Right ventricle myocardium inferior (tissue), 1 donor: Measurements from ENCODE around the gene ZBED1. TPM values are rescaled to one million over a fixed set of nuclear protein-coding genes. Genes with fewer than 3 reads are reported as not detected.
"Not testable (repeated sequence)": the region's sequence is repeated elsewhere in the genome, so short reads cannot be mapped to it uniquely, and the experiment has no call there.

Source experiments
- ATAC-seq: fragments of 200-7000 bp; cut with Tn5 transposase; one replicate; pipeline ENCODE4 v1.9.1; 2020; ENCODE audit warnings: mild to moderate bottlenecking, moderate library complexity
- DNase-seq: peaks from one replicate; pipeline ENCODE4 v3.0.0; 2021; ENCODE audit errors: missing footprints
- intact Hi-C: fragments of 100-400 bp; cut with DNase I; formaldehyde crosslinking; loops from one replicate; pipeline ENCODE4 v1.11.0; 2022
- total RNA-seq: library from RNA; stranded (reverse); fragmentation: NEBNext Ultra II Directional; extraction: Animal tissue kit (Norgen Biotek cat#: 25700); gene quantifications from one replicate; pipeline ENCODE4 v1.2.1, GENCODE V29; 2021
- donor health status: DM: no; HTN: yes; CAD: no; lungs with severe emphysema.

The ZBED1 gene
- total RNA-seq, 1 donor from 2014 or later = 64.8 TPM

DNA sequence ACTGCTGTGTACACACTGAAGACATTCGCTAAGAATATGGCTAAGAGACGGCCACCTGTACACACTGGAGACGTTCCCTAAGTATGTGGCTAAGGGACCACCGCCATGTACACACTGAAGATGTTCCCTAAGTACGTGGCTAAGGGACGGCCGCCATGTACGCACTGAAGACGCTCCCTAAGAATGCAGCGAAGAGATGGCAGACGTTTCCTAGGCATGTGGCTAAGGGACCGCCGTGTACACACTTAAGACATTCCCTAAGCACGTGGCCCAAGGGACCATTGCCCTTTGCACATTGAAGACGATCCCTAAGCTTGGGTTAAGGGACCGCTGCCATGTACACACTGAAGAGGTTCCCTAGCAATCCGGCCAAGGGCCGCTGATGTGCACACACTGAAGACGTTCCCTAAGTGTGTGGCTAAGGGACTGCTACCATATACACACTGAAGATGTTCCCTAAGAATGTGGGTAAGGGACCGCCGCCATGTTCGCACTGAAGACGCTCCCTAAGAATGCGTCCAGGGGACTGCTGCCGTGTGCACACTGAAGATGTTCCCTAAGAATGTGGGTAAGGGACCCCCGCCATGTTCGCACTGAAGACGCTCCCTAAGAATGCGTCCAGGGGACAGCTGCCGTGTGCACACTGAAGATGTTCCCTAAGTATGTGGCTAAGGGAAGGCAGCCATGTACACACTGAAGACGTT is 36.7 kb downstream of the ZBED1 start:
- ATAC-seq (no peak), DNase-seq (no peak)
- intact Hi-C loops = no loop called here

DNA sequence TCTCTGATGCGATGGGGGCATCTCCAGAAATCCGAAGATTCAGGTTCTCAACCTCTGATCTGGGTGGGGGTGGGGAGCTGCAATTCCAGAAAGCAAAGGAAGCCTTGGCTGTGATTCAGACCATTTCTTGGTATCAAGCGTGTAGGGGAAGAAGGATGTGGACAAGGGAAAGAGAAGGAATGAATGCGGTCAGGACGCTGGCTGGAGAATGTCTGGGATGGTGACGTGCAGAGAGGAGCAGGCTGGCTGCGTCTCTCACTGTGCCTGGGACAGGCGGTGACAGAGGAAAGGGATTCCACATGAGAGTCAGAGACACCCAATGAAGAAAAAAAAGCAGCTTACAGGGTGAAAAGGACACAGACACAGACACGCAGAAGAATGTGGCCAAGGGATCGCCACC is 37.3 kb downstream of the ZBED1 start:
- intact Hi-C loops, DNase-seq, ATAC-seq: not testable (repeated sequence)

DNA sequence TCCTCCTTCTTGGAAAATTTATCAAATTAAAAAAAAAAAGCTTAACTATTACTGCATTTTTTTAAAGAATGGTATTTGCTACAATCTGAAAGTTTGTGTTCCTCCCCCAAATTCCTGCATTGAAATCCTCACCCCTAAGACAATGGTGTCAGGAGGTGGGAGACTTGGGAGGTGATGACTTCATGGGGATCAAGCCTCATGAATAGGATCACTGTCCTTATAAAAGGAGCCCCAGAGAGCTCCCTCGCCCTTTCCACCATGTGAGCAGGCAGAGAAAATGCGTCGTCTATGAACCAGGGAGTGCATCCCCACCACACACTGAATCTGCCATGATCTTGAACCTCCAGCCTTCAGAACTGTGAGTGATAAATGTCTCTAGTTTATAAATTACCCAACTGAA is 38.0 kb downstream of the ZBED1 start:
- ATAC-seq (no peak), DNase-seq (no peak)
- intact Hi-C loops = no loop called here

DNA sequence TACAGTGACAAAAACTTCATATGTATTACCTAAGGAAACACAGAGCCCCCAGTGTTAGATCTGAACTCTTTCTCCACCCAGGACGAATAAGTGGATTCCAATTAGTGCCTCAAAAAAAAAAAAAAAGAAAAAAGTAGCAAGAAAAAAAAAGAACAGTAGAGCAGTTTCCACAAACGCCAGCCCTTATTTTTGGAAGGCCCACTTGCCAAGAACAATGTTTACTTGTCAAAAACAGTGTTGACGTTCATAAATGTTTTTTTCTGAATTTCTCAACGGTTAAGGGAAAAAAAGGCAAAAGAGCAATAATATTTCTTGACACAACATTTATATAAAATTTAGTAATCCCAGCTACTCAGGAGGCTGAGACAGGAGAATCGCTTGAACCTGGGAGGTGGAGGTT is 38.7 kb downstream of the ZBED1 start:
- ATAC-seq (no peak), DNase-seq (no peak)
- intact Hi-C loops = no loop called here

DNA sequence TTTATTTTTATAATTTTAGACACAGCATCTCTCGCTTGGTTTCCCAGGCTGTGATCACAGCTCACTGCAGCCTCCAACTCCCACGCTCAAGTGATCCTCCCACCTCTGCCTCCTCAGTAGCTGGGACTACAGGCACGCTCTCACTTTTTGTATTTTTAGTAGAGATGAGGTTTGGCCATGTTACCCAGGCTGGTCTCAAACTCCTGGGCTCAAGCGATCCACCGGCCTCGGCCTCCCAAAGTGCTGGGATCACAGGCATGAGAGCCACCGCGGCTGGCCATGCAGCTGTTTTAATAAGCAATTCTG is 39.1 kb downstream of the ZBED1 start:
- no peak for ATAC-seq
- intact Hi-C loops = no loop called here
- no peak for DNase-seq

DNA sequence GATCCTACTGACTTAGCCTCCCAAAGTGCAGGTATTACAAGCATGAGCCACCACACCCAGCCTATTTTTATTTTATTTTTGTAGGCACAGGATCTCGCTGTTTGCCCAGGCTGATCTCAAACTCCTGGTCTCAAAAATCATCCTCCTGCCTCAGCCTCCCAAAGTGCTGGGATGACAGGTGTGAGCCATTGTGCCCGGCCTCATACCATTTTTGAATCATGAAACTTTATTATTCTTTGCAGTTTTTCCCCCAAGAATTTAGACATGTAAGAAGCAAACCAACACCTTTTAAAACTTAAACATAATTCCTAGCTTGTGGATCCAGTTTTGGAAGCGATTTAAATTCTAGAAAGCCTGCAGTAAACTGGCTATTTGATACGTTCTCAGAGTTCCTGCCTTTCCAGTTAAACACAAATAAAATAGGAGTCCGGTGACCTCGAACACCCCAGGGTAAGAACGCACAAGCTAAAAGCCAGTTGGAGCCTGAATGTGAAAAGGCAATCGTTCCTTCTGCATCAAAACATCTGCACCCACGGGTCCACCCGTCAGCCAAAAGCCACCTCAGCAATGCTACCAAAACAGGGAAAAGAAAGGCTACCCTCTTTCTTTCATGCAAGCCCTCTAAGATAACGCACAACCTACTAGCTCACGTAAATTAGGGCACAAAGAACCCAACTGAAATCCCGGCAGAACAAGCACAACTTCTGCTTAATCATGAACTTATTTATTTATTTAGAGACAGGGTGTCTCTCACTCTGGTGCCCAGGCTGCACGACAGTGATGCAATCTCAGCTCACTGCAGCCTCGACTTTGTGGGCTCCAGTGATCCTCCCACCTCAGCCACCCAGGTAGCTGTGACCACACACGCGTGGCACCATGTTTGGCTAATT is 39.7 kb downstream of the ZBED1 start:
- ATAC-seq, DNase-seq, intact Hi-C loops: not testable (repeated sequence)

DNA sequence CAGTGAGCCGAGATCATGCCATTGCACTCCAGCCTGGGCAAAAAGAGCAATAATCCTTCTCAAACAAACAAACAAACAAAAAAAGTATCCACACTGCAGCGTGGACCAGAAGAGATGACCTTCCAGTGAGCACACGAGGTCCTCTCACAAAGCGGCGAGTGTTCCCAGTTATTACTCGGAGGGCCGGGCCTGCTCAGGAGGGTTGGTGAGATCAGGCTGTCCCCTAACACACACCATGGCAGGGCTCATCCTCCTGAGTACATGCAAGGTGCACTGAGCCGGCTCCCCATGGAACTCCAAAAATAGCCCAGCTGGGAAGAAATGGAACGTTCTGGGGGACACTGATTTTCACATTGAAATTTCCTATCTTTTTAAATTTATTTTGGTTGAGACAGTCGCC is 40.7 kb downstream of the ZBED1 start:
- DNase-seq, intact Hi-C loops: not testable (repeated sequence)
- peak; percentile 59 for ATAC-seq

DNA sequence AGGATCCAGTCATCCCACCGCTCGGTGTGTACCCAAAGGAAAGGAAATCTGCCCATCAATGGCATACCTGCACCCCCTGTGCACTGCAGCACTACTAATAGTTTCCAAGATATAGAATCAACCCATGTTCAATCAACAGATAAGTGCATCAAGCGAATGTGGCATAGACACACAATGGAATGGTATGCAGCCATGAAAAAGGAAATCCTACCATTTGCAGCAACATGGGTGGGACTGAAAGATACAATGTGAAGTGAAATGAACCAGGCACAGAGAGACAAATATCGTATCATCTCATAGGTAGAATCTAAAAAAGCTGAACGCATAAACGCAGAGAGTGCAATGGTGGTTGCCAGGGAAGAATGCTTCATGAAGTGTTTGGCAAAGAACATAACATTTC is 42.5 kb downstream of the ZBED1 start:
- DNase-seq (no peak), ATAC-seq (no peak)
- intact Hi-C loops = no loop called here

DNA sequence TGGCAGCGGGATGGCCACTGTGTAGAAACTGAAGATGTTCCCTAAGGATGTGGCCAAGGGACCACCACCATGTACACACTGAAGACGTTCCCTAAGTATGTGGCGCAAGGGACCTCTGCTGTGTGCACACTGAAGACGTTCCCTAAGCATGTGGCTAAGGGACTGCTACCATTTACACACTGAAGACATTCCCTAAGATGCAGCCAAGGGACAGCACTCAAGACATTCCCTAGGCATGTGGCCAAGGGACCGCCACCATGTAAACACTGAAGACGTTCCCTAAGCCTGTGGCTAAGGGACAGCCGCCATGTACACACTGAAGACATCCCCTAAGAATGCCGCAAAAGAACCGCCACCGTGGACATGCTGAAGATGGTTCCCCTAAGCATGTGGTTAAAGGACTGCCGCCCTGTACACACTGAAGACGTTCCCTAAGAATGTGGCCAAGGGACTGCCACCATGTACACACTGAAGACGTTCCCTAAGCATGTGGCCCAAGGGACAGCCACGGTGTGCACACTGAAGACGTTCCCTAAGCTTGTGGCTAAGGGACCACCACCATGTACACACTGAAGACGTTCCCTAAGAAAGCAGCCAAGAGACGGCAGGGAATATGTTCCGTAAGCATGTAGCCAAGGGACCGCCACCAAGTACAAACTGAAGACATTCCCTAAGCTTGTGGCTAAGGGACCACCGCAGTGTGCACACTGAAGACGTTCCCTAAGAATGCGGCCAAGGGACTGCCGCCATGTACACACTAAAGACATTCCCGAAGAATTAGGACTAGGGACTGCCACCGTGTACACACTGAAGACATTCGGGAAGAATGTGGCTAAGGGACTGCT is 43.3 kb downstream of the ZBED1 start:
- intact Hi-C loops = no loop called here
- DNase-seq = no peak
- no peak for ATAC-seq

DNA sequence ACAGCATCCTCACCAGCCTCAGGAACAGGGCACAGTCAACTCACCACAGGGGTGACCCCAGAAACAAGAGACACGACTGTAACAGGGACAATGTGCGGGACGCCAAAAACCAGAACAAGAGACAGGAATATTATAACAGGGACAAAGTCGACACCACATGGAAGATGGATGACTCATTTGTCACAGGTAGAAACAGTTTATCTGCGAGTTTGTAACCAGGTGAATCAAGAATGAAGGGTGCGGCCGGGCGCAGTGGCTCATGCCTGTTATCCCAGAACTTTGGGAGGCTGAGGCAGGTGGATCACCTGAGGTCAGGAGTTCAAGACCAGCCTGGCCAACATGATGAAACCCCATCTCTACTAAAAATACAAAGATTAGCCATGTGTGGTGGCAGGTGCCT is 44.7 kb downstream of the ZBED1 start:
- ATAC-seq, intact Hi-C loops, DNase-seq: not testable (repeated sequence)

DNA sequence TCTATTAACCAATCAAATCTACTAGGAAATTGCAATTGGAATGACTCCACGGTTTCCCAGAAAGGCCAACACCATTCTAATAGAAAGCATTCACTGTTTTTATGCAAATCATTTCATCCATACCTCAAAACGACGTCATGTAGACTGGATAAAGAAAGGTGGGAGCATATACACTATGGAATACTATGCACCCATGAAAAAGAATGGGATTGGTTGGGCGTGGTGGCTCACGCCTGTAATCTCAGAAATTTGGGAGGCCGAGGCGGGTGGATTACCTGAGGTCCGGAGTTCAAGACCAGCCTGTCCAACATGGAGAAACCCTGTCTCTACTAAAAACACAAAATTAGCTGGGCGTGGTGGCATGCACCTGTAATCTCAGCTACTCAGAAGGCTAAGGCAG is 46.2 kb downstream of the ZBED1 start:
- intact Hi-C loops, ATAC-seq, DNase-seq: not testable (repeated sequence)

DNA sequence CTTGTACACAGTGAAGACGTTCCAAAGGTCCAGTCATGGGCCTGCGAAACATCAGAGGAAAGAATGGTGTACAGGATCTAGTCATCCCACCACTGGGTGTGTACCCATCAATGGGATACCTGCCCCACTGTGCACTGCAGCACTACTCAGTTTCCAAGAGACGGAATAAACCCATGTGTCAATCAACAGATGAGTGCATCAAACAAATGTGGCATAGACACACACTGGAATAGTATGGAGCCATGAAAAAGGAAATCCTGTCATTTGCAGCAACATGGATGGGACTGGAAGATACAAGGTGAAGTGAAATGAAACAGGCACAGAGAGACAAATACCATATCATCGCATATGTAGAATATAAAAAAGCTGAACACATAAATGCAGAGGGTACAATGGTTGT is 48.0 kb downstream of the ZBED1 start:
- DNase-seq = no peak
- ATAC-seq = no peak
- intact Hi-C loops = no loop called here

DNA sequence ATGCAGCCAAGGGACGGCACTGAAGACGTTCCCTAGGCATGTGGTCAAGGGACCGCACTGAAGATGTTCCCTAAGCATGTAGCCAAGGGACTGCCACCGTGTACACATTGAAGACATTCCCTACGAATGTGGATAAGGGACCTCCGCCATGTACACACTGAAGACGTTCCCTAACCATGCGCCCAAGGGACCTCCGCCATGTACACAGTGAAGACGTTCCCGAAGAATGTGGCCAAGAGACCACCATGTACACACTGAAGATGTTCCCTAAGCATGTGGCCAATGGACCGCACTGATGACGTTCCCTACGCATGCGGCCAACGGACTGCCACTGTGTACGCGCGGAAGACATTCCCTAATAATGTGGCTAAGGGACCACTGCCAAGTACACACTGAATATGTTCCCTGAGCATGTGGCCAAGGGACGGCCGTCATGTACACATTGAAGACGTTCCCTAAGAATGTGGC is 48.4 kb downstream of the ZBED1 start:
- DNase-seq (no peak), ATAC-seq (no peak)
- intact Hi-C loops = no loop called here

DNA sequence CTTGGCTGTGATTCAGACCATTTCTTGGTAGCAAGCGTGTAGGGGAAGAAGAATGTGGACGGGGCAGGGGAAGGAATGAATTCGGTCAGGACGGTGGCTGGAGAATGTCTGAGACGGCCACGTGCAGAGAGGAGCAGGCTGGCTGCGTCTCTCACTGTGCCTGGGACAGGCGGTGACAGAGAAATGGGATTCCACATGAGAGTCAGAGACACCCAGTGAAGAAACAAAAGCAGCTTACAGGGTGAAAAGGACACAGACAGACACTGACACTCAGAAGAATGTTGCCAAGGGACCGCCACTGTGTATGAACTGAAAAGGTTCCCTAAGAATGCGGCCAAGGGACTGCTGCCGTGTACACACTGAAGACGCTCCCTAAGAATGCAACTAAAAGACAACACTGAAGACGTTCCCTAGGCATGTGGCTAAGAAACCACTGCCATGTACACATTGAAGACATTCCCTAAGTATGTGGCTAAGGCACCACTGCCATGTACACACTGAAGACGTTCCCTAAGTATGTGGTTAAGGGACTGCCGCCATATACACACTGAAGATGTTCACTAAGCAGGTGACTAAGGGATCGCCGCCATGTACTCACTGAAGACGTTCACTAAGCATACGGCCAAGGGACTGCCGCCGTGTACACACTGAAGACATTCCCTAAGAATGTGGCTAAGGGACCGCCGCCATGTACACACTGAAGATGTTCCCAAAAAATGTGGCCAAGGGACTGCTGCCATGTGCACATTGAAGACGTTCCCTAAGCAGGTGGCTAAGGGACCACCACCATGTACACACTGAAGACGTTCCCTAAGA is 49.1 kb downstream of the ZBED1 start:
- no peak for ATAC-seq
- no peak for DNase-seq
- intact Hi-C loops = no loop called here

DNA sequence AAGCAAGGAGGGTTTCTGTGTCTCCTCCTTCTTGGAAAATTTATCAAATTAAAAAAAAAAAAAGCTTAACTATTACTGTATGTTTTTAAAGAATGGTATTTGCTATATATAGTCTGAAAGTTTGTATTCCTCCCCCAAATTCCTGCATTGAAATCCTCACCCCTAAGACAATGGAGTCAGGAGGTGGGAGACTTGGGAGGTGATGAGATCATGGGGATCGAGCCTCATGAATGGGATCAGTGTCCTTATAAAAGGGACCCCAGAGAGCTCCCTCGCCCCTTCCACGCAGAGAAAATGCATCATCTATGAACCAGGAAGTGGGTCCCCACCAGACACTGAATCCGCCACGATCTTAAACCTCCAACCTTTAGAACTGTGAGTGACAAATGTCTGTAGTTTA is 50.1 kb downstream of the ZBED1 start:
- intact Hi-C loops = no loop called here
- DNase-seq = no peak
- ATAC-seq = no peak

DNA sequence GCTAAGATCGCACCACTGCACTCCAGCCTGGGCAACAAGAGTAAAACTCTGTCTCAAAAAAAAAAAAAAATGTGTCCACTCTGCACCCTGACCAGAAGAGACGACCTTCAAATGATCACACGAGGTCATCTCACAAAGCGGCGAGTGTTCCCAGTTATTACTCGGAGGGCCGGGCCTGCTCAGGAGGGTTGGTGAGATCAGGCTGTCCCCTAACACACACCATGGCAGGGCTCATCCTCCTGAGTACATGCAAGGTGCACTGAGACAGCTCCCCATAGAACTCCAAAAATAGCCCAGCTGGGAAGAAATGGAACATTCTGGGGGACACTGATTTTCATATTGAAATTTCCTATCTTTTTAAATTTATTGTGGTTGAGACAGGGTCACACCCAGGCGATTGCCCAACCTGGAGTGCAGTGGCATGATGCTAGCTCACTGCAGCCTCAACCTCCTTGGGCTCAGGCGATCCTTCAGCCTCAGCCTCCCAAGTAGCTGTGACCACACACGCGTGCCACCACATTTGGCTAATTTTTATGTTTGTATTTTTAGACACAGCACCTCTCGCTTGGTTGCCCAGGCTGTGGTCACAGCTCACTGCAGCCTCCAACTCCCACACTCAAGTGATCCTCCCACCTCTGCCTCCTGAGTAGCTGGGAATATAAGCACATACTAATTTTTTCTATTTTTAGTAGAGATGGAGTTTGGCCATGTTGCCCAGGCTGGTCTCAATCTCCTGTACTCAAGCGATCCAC is 51.5 kb downstream of the ZBED1 start:
- DNase-seq = no peak
- intact Hi-C loops = no loop called here
- peak; percentile 42 for ATAC-seq

DNA sequence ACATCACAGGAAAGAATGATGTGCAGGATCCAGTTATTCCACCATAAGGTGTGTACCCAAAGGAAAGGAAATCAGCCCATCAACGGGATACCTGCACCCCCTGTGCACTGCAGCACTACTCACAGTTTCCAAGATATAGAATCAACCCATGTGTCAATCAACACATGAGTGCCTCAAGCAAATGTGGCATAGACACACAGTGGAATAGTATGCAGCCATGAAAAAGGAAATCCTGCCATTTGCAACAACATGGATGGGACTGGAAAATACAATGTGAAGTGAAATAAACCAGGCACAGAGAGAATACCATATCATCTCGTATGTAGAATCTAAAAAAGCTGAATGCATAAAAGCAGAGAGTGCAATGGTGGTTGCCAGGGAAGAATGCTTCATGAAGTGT is 53.3 kb downstream of the ZBED1 start:
- intact Hi-C loops = no loop called here
- ATAC-seq (no peak), DNase-seq (no peak)

DNA sequence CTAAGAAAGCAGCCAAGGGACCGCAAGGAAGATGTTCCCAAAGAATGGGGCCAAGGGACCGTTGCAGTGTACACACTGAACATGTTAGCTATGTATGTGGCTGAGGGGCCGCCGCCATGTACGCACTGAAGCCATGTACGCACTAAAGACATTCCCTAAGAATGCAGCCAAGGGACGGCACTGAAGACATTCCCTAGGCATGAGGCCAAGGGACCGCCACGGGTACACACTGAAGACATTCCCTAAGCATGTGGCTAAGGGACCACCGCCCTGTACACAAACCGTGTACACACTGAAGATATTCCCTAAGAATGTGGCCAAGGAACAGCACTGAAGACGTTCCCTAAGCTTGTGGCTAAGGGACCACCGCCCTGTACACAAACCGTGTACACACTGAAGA is 54.0 kb downstream of the ZBED1 start:
- intact Hi-C loops = no loop called here
- no peak for DNase-seq
- no peak for ATAC-seq
